HEK293 (cell line): ENCODE measurements around the gene DYNLL1.

Experiments
- CTCF ChIA-PET: fragments of 350-600 bp; formaldehyde crosslinking; extraction: SDS; loops from one replicate; lab custom pipeline; 2021; ENCODE audit warnings: antibody characterized with exemption; lab: Yijun Ruan, JAX
- POLR2A ChIA-PET: fragments of 300-600 bp; formaldehyde crosslinking; extraction: SDS; loops from one replicate; lab custom pipeline; 2020; ENCODE audit warnings: antibody characterized with exemption, inconsistent platforms; lab: Yijun Ruan, JAX
- H3K27ac ChIP-seq: fragments of 200-500 bp; sonication (Bioruptor generic); 2 replicates; pipeline ENCODE4 v1.5.1; 2014; ENCODE audit warnings: low read depth, low read length, control low read depth, inconsistent platforms; ENCODE audit errors: extremely low read depth
- H3K36me3 ChIP-seq, 2 experiments: fragments of 200-500 bp in 1 of 2; sonication (Bioruptor generic) in 1 of 2; 1 replicate in 1 of 2; 2 replicates in 1 of 2; pipeline ENCODE4 v1.5.1; 2014 to 2017; ENCODE audit warnings: inconsistent platforms in 2 of 2, low read length in 2 of 2; ENCODE audit not compliant: control insufficient read depth in 2 of 2, insufficient read depth in 1 of 2
- H3K4me1 ChIP-seq: fragments of 200-500 bp; sonication (Bioruptor generic); 2 replicates; pipeline ENCODE4 v1.5.1; 2014; ENCODE audit warnings: mild to moderate bottlenecking, low read length, inconsistent platforms; ENCODE audit not compliant: control insufficient read depth, insufficient read depth
- H3K4me3 ChIP-seq: 2 replicates; pipeline ENCODE4 v1.5.1; 2011; ENCODE audit warnings: low read depth, mild to moderate bottlenecking, control low read depth, low read length, moderate library complexity
- H3K9me3 ChIP-seq: fragments of 200-500 bp; sonication (Bioruptor generic); 2 replicates; pipeline ENCODE4 v1.5.1; 2014; ENCODE audit warnings: low read depth, low read length, inconsistent platforms; ENCODE audit not compliant: control insufficient read depth, insufficient read depth
- IKZF3 ChIP-seq: fragments of 450-650 bp; IDR thresholded peaks from 2 replicates; pipeline ENCODE4 v1.5.0; 2018; ENCODE audit warnings: missing biosample characterization, mild to moderate bottlenecking, missing genetic modification characterization, moderate library complexity
- KLF1 ChIP-seq: fragments of 450-650 bp; formaldehyde crosslinking; IDR thresholded peaks from 2 replicates; pipeline ENCODE4 v1.5.1; 2016; ENCODE audit warnings: missing biosample characterization, missing genetic modification characterization
- KLF10 ChIP-seq: fragments of 450-650 bp; IDR thresholded peaks from 2 replicates; pipeline ENCODE4 v1.5.1; 2018; ENCODE audit warnings: missing biosample characterization, mild to moderate bottlenecking, missing genetic modification characterization
- KLF16 ChIP-seq: fragments of 450-650 bp; formaldehyde crosslinking; IDR thresholded peaks from 2 replicates; pipeline ENCODE4 v1.5.1; 2017; ENCODE audit warnings: missing biosample characterization, missing genetic modification characterization
- KLF8 ChIP-seq: fragments of 450-650 bp; formaldehyde crosslinking; IDR thresholded peaks from 2 replicates; pipeline ENCODE4 v1.5.1; 2016; ENCODE audit warnings: missing biosample characterization, missing genetic modification characterization
- SP7 ChIP-seq: fragments of 450-650 bp; formaldehyde crosslinking; IDR thresholded peaks from 2 replicates; pipeline ENCODE4 v1.5.1; 2016; ENCODE audit warnings: missing biosample characterization, missing genetic modification characterization
- ZBTB17 ChIP-seq: fragments of 450-650 bp; formaldehyde crosslinking; IDR thresholded peaks from 2 replicates; pipeline ENCODE4 v1.5.1; 2016; ENCODE audit warnings: missing biosample characterization, missing genetic modification characterization
- ZEB2 ChIP-seq: fragments of 450-650 bp; formaldehyde crosslinking; IDR thresholded peaks from 2 replicates; pipeline ENCODE4 v1.5.1; 2016; ENCODE audit warnings: missing biosample characterization, missing genetic modification characterization
- ZNF174 ChIP-seq: fragments of 450-650 bp; formaldehyde crosslinking; IDR thresholded peaks from 2 replicates; pipeline ENCODE4 v1.5.0; 2017; ENCODE audit warnings: missing biosample characterization, mild to moderate bottlenecking, missing genetic modification characterization
- ZNF366 ChIP-seq: fragments of 450-650 bp; formaldehyde crosslinking; conservative IDR thresholded peaks from 2 replicates; pipeline ENCODE4 v1.5.1; 2016; ENCODE audit warnings: missing biosample characterization, missing genetic modification characterization
- ZNF544 ChIP-seq: fragments of 450-650 bp; formaldehyde crosslinking; IDR thresholded peaks from 2 replicates; pipeline ENCODE4 v1.5.0; 2017; ENCODE audit warnings: missing biosample characterization, missing genetic modification characterization
- ZNF558 ChIP-seq: fragments of 450-650 bp; formaldehyde crosslinking; IDR thresholded peaks from 2 replicates; pipeline ENCODE4 v1.5.1; 2016; ENCODE audit warnings: missing biosample characterization, missing genetic modification characterization
- ZNF629 ChIP-seq: fragments of 450-650 bp; formaldehyde crosslinking; IDR thresholded peaks from 2 replicates; pipeline ENCODE4 v1.5.1; 2017; ENCODE audit warnings: missing biosample characterization, missing genetic modification characterization
- ZNF658 ChIP-seq: fragments of 450-650 bp; formaldehyde crosslinking; IDR thresholded peaks from 2 replicates; pipeline ENCODE4; 2016; ENCODE audit warnings: missing biosample characterization, missing genetic modification characterization
- ZNF768 ChIP-seq: fragments of 450-650 bp; formaldehyde crosslinking; IDR thresholded peaks from 2 replicates; pipeline ENCODE4 v1.5.1; 2018; ENCODE audit warnings: missing biosample characterization, mild to moderate bottlenecking, missing genetic modification characterization
- ZNF791 ChIP-seq: fragments of 450-650 bp; formaldehyde crosslinking; IDR thresholded peaks from 2 replicates; pipeline ENCODE4 v1.5.1; 2016; ENCODE audit warnings: missing biosample characterization, missing genetic modification characterization
- ZSCAN16 ChIP-seq: fragments of 450-650 bp; formaldehyde crosslinking; IDR thresholded peaks from 2 replicates; pipeline ENCODE4 v1.5.1; 2016; ENCODE audit warnings: missing biosample characterization, missing genetic modification characterization
- TF ChIP-seq, protein P1 (sequence below): fragments of 450-650 bp; formaldehyde crosslinking; IDR thresholded peaks from 2 replicates; pipeline ENCODE4 v1.5.1; 2016; ENCODE audit warnings: missing biosample characterization, missing genetic modification characterization
- TF ChIP-seq, protein P2 (sequence below): fragments of 450-650 bp; formaldehyde crosslinking; IDR thresholded peaks from 2 replicates; pipeline ENCODE4 v1.5.1; 2016; ENCODE audit warnings: missing biosample characterization, missing genetic modification characterization
- TF ChIP-seq, protein P3 (sequence below): fragments of 450-650 bp; formaldehyde crosslinking; IDR thresholded peaks from 2 replicates; pipeline ENCODE4 v1.5.1; 2017; ENCODE audit warnings: missing biosample characterization, missing genetic modification characterization
- TF ChIP-seq, protein P4 (sequence below): fragments of 450-650 bp; formaldehyde crosslinking; IDR thresholded peaks from 2 replicates; pipeline ENCODE4 v1.5.1; 2016; ENCODE audit warnings: missing biosample characterization, missing genetic modification characterization
- TF ChIP-seq, protein P5 (sequence below): fragments of 450-650 bp; formaldehyde crosslinking; IDR thresholded peaks from 2 replicates; pipeline ENCODE4 v1.5.1; 2016; ENCODE audit warnings: missing biosample characterization, missing genetic modification characterization
- TF ChIP-seq, protein P6 (sequence below): fragments of 450-650 bp; formaldehyde crosslinking; IDR thresholded peaks from 2 replicates; pipeline ENCODE4 v1.5.1; 2016; ENCODE audit warnings: missing biosample characterization, missing genetic modification characterization

Gene DYNLL1

DNA sequence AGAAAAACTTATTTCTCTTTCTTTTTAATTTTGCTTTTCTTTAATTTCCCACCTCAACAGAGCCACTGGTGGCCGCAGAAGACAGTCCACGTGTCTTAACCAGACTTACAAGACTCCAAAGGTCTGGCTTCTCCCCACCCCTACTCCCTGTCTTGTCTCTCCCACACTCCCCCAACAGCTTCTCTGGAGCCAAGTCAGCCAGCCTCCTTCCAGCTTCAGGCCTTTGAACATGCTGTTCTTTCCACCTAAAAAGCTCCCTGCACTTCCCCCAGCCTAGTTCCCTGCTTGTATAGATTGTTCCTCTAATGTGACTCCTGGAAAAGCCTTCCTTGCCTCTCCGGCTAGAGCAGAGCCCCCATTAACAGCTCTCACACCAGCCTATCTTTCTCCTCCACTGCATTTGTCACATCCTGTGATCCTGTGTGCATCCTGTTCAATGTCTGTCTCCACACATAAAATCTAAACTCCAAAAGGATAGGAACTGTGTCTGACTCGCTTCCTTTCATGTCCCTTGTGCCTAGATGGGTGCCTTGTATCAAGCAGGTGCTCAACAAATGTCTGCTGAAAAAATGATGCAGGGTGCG lies 7.8 kb upstream of the DYNLL1 start:
- H3K9me3 ChIP-seq: no peaks in the 10 kb centered on the region
- POLR2A ChIA-PET: interaction anchor here (1.0 to 1.3 kb wide), 3 partner anchors 9 to 50 kb away, joined by 3 read pairs; no protein-coding TSS in a partner anchor
- no peak overlapping the region for H3K4me3 ChIP-seq
- TF ChIP-seq, protein P1, sequence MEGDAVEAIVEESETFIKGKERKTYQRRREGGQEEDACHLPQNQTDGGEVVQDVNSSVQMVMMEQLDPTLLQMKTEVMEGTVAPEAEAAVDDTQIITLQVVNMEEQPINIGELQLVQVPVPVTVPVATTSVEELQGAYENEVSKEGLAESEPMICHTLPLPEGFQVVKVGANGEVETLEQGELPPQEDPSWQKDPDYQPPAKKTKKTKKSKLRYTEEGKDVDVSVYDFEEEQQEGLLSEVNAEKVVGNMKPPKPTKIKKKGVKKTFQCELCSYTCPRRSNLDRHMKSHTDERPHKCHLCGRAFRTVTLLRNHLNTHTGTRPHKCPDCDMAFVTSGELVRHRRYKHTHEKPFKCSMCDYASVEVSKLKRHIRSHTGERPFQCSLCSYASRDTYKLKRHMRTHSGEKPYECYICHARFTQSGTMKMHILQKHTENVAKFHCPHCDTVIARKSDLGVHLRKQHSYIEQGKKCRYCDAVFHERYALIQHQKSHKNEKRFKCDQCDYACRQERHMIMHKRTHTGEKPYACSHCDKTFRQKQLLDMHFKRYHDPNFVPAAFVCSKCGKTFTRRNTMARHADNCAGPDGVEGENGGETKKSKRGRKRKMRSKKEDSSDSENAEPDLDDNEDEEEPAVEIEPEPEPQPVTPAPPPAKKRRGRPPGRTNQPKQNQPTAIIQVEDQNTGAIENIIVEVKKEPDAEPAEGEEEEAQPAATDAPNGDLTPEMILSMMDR (tag by site-specific recombination): no peak
- TF ChIP-seq, protein P2, sequence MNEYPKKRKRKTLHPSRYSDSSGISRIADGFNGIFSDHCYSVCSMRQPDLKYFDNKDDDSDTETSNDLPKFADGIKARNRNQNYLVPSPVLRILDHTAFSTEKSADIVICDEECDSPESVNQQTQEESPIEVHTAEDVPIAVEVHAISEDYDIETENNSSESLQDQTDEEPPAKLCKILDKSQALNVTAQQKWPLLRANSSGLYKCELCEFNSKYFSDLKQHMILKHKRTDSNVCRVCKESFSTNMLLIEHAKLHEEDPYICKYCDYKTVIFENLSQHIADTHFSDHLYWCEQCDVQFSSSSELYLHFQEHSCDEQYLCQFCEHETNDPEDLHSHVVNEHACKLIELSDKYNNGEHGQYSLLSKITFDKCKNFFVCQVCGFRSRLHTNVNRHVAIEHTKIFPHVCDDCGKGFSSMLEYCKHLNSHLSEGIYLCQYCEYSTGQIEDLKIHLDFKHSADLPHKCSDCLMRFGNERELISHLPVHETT (tag by site-specific recombination): no peak
- TF ChIP-seq ZNF174 (no peak), ZNF768 (tag by site-specific recombination) (no peak), ZNF791 (tag by site-specific recombination) (no peak), ZSCAN16 (tag by site-specific recombination) (no peak)
- no peaks in the 10 kb centered on the region; the same call in 1 of the 2 replicates for H3K4me1 ChIP-seq
- no peak overlapping the region for H3K27ac ChIP-seq
- CTCF ChIA-PET: interaction anchor here (0.6 to 2.3 kb wide), 3 partner anchors 13 to 93 kb away, joined by 3 to 7 read pairs (median 3); no protein-coding TSS in a partner anchor
- peaks cover 0 to 10% of the 10 kb centered on the region in 2 experiments; a peak in 2 of 3 replicates for H3K36me3 ChIP-seq

DNA sequence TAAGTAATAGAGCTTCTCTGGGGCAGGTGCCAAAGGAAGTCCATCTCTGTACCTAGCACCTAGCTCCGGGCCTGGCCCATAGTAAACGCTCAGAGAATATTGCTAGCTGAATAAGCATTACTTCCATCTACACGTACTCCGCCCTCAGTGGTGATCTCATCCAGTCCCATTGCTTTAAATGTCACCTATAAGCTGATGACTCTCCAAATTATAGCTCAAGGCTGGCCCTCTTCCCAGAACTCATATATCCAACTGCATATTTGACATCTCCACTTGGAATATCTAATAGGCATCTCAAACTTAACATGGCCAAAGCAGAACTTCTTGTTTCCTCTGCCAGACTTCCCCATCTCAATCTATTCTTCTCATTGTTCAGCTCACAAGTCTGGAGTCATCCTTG lies 6.9 kb upstream of the DYNLL1 start:
- H3K4me1 ChIP-seq: no peaks in the 10 kb centered on the region; the same call in 1 of the 2 replicates
- no peak overlapping the region for H3K4me3 ChIP-seq
- H3K9me3 ChIP-seq: no peaks in the 10 kb centered on the region
- ChIA-PET POLR2A (interaction anchor here (0.5 to 1.3 kb wide), 6 partner anchors 9 to 197 kb away, joined by 3 read pairs; partner anchors contain the start of gene RNU4-2), CTCF (interaction anchor here (0.8 to 2.3 kb wide), 5 partner anchors 14 to 122 kb away, joined by 3 to 10 read pairs (median 4); no protein-coding TSS in a partner anchor)
- no peak overlapping the region for H3K27ac ChIP-seq
- H3K36me3 ChIP-seq: peaks cover 0 to 10% of the 10 kb centered on the region in 2 experiments; a peak in 1 of 3 replicates
- TF ChIP-seq ZBTB17 (tag by site-specific recombination): peak; percentile 72
- peak; percentile 86 for TF ChIP-seq ZEB2 (tag by site-specific recombination)
- peak; percentile 22; the same call in 1 of the 2 replicates for TF ChIP-seq KLF8 (tag by site-specific recombination)
- TF ChIP-seq, protein P3, sequence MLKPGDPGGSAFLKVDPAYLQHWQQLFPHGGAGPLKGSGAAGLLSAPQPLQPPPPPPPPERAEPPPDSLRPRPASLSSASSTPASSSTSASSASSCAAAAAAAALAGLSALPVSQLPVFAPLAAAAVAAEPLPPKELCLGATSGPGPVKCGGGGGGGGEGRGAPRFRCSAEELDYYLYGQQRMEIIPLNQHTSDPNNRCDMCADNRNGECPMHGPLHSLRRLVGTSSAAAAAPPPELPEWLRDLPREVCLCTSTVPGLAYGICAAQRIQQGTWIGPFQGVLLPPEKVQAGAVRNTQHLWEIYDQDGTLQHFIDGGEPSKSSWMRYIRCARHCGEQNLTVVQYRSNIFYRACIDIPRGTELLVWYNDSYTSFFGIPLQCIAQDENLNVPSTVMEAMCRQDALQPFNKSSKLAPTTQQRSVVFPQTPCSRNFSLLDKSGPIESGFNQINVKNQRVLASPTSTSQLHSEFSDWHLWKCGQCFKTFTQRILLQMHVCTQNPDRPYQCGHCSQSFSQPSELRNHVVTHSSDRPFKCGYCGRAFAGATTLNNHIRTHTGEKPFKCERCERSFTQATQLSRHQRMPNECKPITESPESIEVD: peak; percentile 53; the same call in 1 of the 2 replicates
- TF ChIP-seq, protein P4, sequence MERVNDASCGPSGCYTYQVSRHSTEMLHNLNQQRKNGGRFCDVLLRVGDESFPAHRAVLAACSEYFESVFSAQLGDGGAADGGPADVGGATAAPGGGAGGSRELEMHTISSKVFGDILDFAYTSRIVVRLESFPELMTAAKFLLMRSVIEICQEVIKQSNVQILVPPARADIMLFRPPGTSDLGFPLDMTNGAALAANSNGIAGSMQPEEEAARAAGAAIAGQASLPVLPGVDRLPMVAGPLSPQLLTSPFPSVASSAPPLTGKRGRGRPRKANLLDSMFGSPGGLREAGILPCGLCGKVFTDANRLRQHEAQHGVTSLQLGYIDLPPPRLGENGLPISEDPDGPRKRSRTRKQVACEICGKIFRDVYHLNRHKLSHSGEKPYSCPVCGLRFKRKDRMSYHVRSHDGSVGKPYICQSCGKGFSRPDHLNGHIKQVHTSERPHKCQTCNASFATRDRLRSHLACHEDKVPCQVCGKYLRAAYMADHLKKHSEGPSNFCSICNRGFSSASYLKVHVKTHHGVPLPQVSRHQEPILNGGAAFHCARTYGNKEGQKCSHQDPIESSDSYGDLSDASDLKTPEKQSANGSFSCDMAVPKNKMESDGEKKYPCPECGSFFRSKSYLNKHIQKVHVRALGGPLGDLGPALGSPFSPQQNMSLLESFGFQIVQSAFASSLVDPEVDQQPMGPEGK (tag by site-specific recombination): peak; percentile 31; the same call in 1 of the 2 replicates
- no peak for TF ChIP-seq KLF16 (tag by site-specific recombination)
- TF ChIP-seq KLF10: peak; percentile 22; the same call in 1 of the 2 replicates
- TF ChIP-seq ZNF544: no peak
- TF ChIP-seq, protein P5, sequence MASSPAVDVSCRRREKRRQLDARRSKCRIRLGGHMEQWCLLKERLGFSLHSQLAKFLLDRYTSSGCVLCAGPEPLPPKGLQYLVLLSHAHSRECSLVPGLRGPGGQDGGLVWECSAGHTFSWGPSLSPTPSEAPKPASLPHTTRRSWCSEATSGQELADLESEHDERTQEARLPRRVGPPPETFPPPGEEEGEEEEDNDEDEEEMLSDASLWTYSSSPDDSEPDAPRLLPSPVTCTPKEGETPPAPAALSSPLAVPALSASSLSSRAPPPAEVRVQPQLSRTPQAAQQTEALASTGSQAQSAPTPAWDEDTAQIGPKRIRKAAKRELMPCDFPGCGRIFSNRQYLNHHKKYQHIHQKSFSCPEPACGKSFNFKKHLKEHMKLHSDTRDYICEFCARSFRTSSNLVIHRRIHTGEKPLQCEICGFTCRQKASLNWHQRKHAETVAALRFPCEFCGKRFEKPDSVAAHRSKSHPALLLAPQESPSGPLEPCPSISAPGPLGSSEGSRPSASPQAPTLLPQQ: 0 out of 2 replicates have a peak, but pooled peaks have one; percentile 32
- TF ChIP-seq, protein P6, sequence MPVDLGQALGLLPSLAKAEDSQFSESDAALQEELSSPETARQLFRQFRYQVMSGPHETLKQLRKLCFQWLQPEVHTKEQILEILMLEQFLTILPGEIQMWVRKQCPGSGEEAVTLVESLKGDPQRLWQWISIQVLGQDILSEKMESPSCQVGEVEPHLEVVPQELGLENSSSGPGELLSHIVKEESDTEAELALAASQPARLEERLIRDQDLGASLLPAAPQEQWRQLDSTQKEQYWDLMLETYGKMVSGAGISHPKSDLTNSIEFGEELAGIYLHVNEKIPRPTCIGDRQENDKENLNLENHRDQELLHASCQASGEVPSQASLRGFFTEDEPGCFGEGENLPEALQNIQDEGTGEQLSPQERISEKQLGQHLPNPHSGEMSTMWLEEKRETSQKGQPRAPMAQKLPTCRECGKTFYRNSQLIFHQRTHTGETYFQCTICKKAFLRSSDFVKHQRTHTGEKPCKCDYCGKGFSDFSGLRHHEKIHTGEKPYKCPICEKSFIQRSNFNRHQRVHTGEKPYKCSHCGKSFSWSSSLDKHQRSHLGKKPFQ (tag by site-specific recombination): no peak
- peak; percentile 81 for TF ChIP-seq ZNF629 (tag by site-specific recombination)
- 0 out of 2 replicates have a peak, but pooled peaks have one; percentile 50 for TF ChIP-seq IKZF3
- peak; percentile 67 for TF ChIP-seq ZNF366 (tag by site-specific recombination)
- TF ChIP-seq SP7: peak; percentile 95
- peak; percentile 93 for TF ChIP-seq ZNF558
- no peak for TF ChIP-seq ZNF658
- TF ChIP-seq KLF1: 0 out of 2 replicates have a peak, but pooled peaks have one; percentile 23
